Left lobe of liver (tissue), 2 donors: ENCODE results near the gene TREH. TPM values are rescaled to one million over a fixed set of nuclear protein-coding genes. Genes with fewer than 3 reads are reported as not detected.
"Not testable (repeated sequence)": the region's sequence is repeated elsewhere in the genome, so short reads cannot be mapped to it uniquely, and the experiment has no call there.

Experiments
- ATAC-seq: fragments of 200-7000 bp; cut with Tn5 transposase; one replicate; pipeline ENCODE4 v1.9.1; 2020; ENCODE audit warnings: mild to moderate bottlenecking, moderate library complexity
- DNase-seq: peaks from one replicate; pipeline ENCODE4 v3.0.0-alpha.2; 2020; ENCODE audit warnings: low spot score
- total RNA-seq: library from RNA; stranded (reverse); gene quantifications from one replicate; pipeline ENCODE4 v1.2.1, GENCODE V29; 2021
- donor health status: DM: no; HTN: no; CAD: no; lungs with moderate emphysema.
- donor health status: DM: no; HTN: yes; CAD: no.

TREH gene
- 3.4 TPM for total RNA-seq

- DNase-seq (peak; percentile 91), ATAC-seq (peak; percentile 93)
Observed at GRCh38 chr11:118679483-118679882, at the start of gene TREH. TREH (minus strand) TSS chr11:118679650; CDS start chr11:118679627, 23 bp downstream.

DNA sequence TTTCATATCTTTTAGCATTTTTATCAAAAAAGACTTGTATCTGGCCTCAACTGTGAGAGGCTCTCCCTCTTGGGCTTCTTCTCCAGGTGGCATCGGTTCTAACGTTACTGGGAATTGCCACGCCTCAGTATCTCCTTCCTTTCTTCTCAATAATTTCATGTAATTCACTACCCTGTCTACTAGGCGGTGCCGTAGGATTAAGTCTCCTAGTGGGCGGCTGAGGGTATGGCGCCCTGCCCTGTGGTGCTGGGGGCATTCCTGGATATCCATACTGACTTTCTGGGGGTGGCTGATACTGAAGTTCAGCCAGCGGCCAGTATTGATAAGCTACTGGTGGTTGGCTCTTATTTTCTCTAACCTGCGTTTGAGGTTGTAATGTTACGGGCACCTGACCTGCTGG lies 48.7 kb upstream of the TREH start:
- not testable (repeated sequence) for ATAC-seq

GRCh38 chr11:118727721-118728066 lies 48.2 kb upstream of the TREH start:
- DNase-seq, ATAC-seq: not testable (repeated sequence)

More for the DNA sequence above, 48.7 kb upstream of the TREH start:
- DNase-seq: not testable (repeated sequence)

- ATAC-seq, DNase-seq: not testable (repeated sequence)
Observed at GRCh38 chr11:118727001-118727720, 47.7 kb upstream of the TREH start.

GRCh38 chr11:118721478-118722015 lies 42.1 kb upstream of the TREH start:
- not testable (repeated sequence) for ATAC-seq

DNA sequence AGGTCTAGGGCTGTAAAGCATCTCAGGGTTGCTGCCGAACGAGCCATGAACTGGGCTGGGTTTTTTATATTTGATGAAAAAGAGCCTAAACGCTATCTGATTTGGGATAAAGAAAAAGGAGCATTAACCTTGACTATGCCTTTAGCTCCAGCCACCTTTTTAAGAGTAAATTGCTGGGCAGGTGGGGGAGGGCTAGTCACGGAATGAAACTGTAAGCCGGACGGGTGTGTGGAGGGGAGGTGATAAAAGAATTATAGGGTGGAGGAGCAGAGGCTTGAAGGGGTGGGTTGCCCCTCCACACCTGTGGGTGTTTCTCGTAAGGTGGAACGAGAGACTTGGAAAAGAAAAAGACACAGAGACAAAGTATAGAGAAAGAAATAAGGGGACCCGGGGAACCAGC lies 41.3 kb upstream of the TREH start:
- DNase-seq, ATAC-seq: not testable (repeated sequence)

More at GRCh38 chr11:118721478-118722015, 42.1 kb upstream of the TREH start:
- not testable (repeated sequence) for DNase-seq

DNA sequence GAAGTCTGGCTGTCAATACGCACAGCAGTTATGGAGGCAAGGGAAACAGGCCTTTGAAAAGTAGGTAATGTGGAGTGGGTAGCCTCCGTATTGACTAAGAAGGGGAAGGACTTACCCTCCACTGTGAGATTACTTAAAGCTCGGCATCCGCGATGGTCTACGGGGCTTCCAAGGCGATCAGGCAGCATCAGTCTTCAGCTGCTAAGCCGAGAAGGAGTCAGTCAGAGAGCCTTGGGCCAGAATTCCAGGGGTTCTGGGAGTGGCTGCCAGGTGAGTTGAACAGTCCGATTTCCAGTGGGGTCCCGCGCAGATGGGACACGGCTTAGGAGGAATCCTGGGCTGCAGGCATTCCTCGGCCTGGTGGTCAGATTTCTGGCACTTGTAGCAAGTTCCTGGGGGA lies 40.6 kb upstream of the TREH start:
- ATAC-seq, DNase-seq: not testable (repeated sequence)

GRCh38 chr11:118718562-118718961 lies 39.1 kb upstream of the TREH start:
- not testable (repeated sequence) for ATAC-seq, DNase-seq

- not testable (repeated sequence) for ATAC-seq, DNase-seq
Observed at GRCh38 chr11:118717733-118718132, 38.3 kb upstream of the TREH start.

GRCh38 chr11:118717221-118717620 lies 37.8 kb upstream of the TREH start:
- not testable (repeated sequence) for ATAC-seq, DNase-seq

DNA sequence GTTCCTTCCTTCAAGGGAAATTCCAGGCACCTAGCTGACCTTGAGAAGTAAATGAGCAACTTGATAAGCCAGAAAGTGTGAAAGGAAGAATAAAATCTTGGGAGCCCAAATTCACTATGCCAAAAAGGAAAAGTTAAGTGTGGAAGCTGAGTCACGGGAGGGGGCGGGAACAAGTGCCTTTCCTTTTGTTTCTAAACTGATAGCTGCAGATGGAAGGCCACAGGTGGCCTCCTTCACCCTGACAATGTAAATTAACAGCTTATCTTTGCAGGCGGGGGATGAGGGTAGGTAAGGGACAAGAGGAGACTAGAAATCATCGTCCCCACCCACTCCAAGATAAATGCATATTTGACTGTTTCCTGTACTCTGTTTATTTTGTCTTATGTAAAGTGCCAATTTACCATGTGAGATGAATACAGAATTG lies 36.4 kb upstream of the TREH start:
- ATAC-seq (no peak), DNase-seq (no peak)

DNA sequence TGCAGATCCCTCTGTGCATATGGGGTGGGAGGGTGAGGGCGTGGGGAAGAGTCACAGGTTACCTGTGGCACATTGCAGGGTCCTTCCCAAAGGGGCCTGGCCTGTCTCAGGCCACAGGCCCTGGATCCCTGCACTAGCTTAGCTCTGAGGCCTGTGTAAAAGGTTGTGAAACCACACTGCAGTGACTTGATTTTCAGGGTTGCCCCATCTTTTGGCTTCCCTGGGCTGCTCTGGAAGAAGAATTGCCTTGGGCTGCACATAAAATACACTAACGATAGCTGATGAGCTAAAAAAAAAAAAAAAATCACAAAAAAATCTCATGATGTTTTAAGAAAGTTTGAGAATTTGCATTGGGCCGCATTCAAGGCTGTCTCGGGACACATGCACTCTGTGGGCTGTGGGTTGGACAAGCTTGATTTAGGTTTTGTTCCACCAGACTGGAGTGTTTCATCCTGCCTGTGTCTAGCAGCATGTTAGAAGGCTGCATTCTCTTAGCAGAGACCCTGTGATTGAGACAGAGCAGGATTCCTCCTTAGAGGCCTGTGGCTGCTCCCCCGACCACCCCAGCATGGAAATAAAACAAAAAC lies 35.9 kb upstream of the TREH start:
- no peak for ATAC-seq
- DNase-seq: no peak

DNA sequence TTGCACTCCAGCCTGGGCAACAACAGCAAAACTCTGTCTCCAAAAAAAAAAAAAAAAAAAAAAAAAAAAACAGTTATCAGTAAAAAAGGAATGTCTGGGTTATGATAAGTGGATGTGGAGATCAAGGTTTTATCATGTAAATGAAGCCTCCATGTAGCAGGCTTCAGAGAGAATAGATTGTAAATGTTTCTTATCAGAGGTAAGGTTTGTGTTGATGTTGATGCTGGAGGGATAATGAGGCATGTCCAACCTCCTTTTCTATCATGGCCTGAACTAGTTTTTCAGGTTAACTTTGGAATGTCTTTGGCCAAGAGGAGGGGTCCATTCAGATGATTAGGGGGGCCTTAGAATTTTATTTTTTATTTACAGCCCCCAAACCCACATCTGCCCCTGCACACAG lies 35.4 kb upstream of the TREH start:
- DNase-seq (no peak), ATAC-seq (no peak)

GRCh38 chr11:118714416-118714815 lies 35.0 kb upstream of the TREH start:
- DNase-seq: not testable (repeated sequence)
- peak; percentile 31 for ATAC-seq

DNA sequence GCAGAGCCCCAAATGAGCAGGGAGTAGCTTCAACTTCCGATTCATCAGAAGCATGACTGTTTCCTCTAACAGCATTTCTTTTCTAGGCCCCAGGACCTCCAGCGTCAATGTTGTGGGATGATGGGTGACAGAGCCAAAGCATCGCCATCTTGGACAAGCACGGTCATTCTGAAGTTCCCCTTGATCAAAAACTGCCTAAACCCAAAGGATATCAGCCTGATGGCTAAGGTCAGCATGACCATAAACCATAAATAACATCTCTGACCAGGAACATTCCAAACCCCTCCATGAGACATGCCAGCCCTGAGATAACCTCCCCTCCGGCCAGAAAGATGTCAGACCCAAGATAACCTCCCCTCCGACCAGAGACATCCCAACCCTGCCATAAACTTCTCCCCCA lies 28.8 kb upstream of the TREH start:
- DNase-seq: no peak
- ATAC-seq: no peak

DNA sequence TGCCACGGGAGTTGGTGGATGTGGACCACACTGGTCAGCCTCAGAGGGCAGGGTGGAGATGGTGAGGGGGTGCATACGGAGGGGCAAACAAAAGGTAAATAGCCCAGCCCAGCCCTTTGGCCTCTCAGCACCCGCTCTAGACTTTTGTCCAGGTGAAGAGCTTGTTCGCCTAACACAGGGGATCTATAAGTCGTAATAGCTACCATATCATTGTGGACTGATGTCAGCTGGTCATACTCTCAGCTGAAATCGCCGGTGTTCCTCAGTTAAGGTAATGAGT lies 27.0 kb upstream of the TREH start:
- ATAC-seq (no peak), DNase-seq (no peak)

DNA sequence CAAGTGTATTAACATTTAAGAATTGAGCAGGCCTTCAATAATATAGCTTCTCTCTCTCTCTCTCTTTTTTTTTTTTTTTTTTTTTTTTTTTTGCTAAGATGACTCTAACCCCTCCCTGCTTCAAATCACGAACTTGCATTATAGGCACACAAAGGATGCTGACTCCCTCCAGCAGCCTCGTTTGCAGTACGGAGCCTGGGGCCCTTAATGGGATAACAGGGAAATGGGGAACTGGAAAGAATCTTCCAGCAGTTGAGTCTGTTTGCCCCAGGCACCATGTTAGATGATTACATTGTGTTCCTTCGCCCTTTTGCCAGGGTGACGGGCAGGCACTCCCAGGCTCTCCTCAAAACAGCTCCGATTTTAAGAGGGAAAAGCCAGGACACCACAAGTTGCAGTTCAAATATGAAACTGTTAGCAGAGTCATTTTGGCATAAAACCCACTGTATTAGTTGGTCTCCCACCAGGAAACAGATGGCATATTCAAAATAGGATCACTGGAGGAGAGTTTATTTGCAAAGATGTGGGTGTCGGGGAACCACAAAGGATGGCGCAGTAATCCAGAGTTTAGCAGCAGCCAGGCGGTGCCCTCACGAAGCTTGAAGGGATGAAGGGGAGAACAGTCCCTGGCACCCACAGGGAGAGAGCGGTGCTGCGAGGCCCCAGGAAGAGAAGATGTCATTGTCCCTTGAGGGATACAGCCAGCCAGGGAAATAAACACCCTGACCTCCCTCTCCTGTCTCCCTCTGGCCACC lies 26.5 kb upstream of the TREH start:
- no peak for ATAC-seq
- no peak for DNase-seq

DNA sequence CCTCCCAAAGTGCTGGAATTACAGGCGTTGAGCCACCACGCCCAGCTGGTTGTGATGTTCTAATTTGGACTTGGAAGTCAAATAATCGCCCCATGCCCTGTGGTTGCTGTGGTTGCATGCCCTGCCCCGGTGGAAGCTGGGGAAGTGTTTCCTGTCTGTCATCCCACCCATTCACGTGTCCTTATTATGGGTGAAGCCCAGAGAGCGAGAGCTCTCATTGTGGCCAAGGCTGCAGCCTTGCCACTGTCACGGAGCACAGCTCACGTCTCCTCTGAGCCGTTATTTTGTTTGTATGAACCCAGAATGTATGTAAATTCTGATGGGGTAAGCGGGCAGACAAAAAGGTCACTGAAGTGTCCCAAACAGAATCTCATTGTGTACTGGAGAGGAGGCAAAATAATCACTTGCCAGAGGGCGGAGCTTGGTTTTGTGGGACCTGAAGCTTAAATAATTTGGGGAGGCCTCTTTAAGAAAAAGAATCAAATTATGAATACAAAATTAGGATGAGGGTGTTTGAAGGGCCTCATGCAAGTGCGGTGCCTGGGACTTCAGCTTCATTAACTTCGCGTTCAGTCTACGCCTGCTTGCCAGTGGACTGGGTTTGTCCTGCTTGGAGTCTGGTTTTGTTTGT lies 25.8 kb upstream of the TREH start:
- DNase-seq (no peak), ATAC-seq (peak; percentile 14)

- no peak for DNase-seq
- ATAC-seq: peak; percentile 37
Observed at GRCh38 chr11:118703563-118704106, 24.2 kb upstream of the TREH start.

GRCh38 chr11:118699506-118700220 lies 20.2 kb upstream of the TREH start:
- DNase-seq (no peak), ATAC-seq (no peak)
